H1 (cell line): ENCODE results near the gene IL5. TPM values are rescaled to one million over a fixed set of nuclear protein-coding genes. Genes with fewer than 3 reads are reported as not detected.
A peak's percentile ranks its signal among the peaks of the same experiment; 100 is the strongest.

ENCODE experiments used
- CTCF ChIA-PET: fragments of 300-600 bp; sonication (Branson Sonifier 250); formaldehyde crosslinking; loops from one replicate; lab custom pipeline; 2021; ENCODE audit not compliant: partially characterized antibody; lab: Charles Lee
- POLR2A ChIA-PET: fragments of 300-600 bp; sonication (Branson Sonifier 250); formaldehyde crosslinking; loops from one replicate; lab custom pipeline; 2021; ENCODE audit warnings: inconsistent platforms; ENCODE audit not compliant: partially characterized antibody; lab: Charles Lee
- DNase-seq, 2 experiments: peaks; one replicate each; pipeline versions ENCODE4 v3.0.0 to v3.0.0-alpha.2; 2010 to 2022; ENCODE audit warnings: low spot score in 2 of 2, low read depth in 1 of 2, mixed read lengths in 1 of 2
- FAIRE-seq: peaks from 2 replicates; lab custom pipeline; 2011; peaks lifted over from hg19 to GRCh38; lab: Jason Lieb, UNC
- H2AFZ ChIP-seq: 2 replicates; pipeline ENCODE4 v1.8.1; 2012; ENCODE audit warnings: low read length, inconsistent platforms
- H2AK5ac ChIP-seq: 2 replicates; pipeline ENCODE4 v1.6.1; 2013; ENCODE audit warnings: low read depth, low read length
- H2BK120ac ChIP-seq: replicated peaks from 2 replicates; pipeline ENCODE3; 2013; ENCODE audit warnings: low read depth, low read length, inconsistent platforms
- H2BK12ac ChIP-seq: 2 replicates; pipeline ENCODE4 v1.6.1; 2013; ENCODE audit warnings: low read depth, low read length
- H2BK15ac ChIP-seq: 2 replicates; pipeline ENCODE4 v1.6.1; 2013; ENCODE audit warnings: low read length
- H2BK20ac ChIP-seq: 2 replicates; pipeline ENCODE4 v1.6.1; 2013; ENCODE audit warnings: low read length
- H2BK5ac ChIP-seq: 2 replicates; pipeline ENCODE4 v1.6.1; 2013; ENCODE audit warnings: low read depth, low read length
- H3K14ac ChIP-seq: 2 replicates; pipeline ENCODE4 v1.6.1; 2013; ENCODE audit warnings: inconsistent platforms; ENCODE audit not compliant: insufficient read length
- H3K18ac ChIP-seq: 2 replicates; pipeline ENCODE4 v1.6.1; 2013; ENCODE audit warnings: low read length; ENCODE audit errors: extremely low read depth
- H3K23ac ChIP-seq: 2 replicates; pipeline ENCODE4 v1.6.1; 2013; ENCODE audit warnings: inconsistent platforms; ENCODE audit not compliant: insufficient read length
- H3K23me2 ChIP-seq: 2 replicates; pipeline ENCODE4 v1.6.1; 2013; ENCODE audit warnings: low read depth, low read length
- H3K27ac ChIP-seq: 2 replicates; pipeline ENCODE4 v1.6.1; 2011; ENCODE audit warnings: low read depth, low read length, inconsistent platforms
- H3K27me3 ChIP-seq, 4 experiments: replicated peaks in 1 of 4; 1 replicate in 1 of 4; 2 replicates in 3 of 4; pipeline versions ENCODE4 v1.6.1 to v1.8.1; 2011 to 2013; ENCODE audit warnings: low read length in 3 of 4, mild to moderate bottlenecking in 3 of 4, inconsistent platforms in 2 of 4, mixed read lengths in 2 of 4, moderate library complexity in 1 of 4; ENCODE audit not compliant: control insufficient read depth in 3 of 4, insufficient read depth in 3 of 4; ENCODE audit errors: extremely low read depth in 1 of 4
- H3K36me3 ChIP-seq, 4 experiments: 2 replicates each; pipeline versions ENCODE4 v1.6.1 to v1.8.1; 2011 to 2013; ENCODE audit warnings: mild to moderate bottlenecking in 4 of 4, low read length in 3 of 4, moderate library complexity in 2 of 4, control low read depth in 1 of 4, inconsistent platforms in 1 of 4; ENCODE audit not compliant: insufficient read depth in 4 of 4, control insufficient read depth in 2 of 4
- H3K4ac ChIP-seq: replicated peaks from 2 replicates; pipeline ENCODE3; 2013; ENCODE audit warnings: low read length, low read depth, mixed read lengths, inconsistent platforms; ENCODE audit not compliant: insufficient read length
- H3K4me1 ChIP-seq, 4 experiments: replicated peaks in 1 of 4; 1 replicate in 1 of 4; 2 replicates in 3 of 4; pipeline versions ENCODE4 v1.6.1 to v1.8.1; 2011 to 2013; ENCODE audit warnings: low read length in 3 of 4, inconsistent platforms in 2 of 4, mixed read lengths in 1 of 4; ENCODE audit not compliant: insufficient read depth in 4 of 4, control insufficient read depth in 3 of 4
- H3K4me2 ChIP-seq, 2 experiments: 2 replicates each; pipeline versions ENCODE4 v1.6.1 to v1.8.1; 2011 to 2013; ENCODE audit warnings: low read depth in 2 of 2, low read length in 2 of 2, control low read depth in 1 of 2, inconsistent platforms in 1 of 2, mild to moderate bottlenecking in 1 of 2; ENCODE audit not compliant: insufficient read depth in 1 of 2
- H3K4me3 ChIP-seq, 4 experiments: fragments of 200-600, 300-600 bp in 1 of 4; sonication (generic), shearing (Covaris generic), sonication (Bioruptor Twin) in 1 of 4; 2 replicates each; pipeline versions ENCODE4 v1.5.1 to v1.8.1; 2011 to 2016; ENCODE audit warnings: low read length in 4 of 4, low read depth in 3 of 4, control low read depth in 2 of 4, inconsistent platforms in 2 of 4, mild to moderate bottlenecking in 2 of 4, mixed read lengths in 1 of 4, moderate library complexity in 1 of 4; ENCODE audit not compliant: insufficient read depth in 2 of 4; ENCODE audit errors: extremely low read depth in 1 of 4
- H3K56ac ChIP-seq: replicated peaks from 2 replicates; pipeline ENCODE3; 2013; ENCODE audit warnings: low read depth, mild to moderate bottlenecking, mixed read lengths, low read length, inconsistent platforms; ENCODE audit not compliant: insufficient read length
- H3K79me1 ChIP-seq: 2 replicates; pipeline ENCODE4 v1.6.1; 2013; ENCODE audit warnings: low read depth, low read length, control low read depth
- H3K79me2 ChIP-seq, 2 experiments: 2 replicates each; pipeline versions ENCODE4 v1.6.1 to v1.8.1; 2012 to 2013; ENCODE audit warnings: low read length in 2 of 2, mild to moderate bottlenecking in 2 of 2, inconsistent platforms in 1 of 2; ENCODE audit not compliant: insufficient read depth in 2 of 2, control insufficient read depth in 1 of 2
- H3K9ac ChIP-seq, 4 experiments: replicated peaks in 1 of 4; 1 replicate in 1 of 4; 2 replicates in 3 of 4; pipeline versions ENCODE4 v1.6.1 to v1.8.1; 2011 to 2013; ENCODE audit warnings: low read depth in 3 of 4, low read length in 3 of 4, control low read depth in 2 of 4, mild to moderate bottlenecking in 2 of 4, moderate library complexity in 2 of 4, inconsistent platforms in 1 of 4; ENCODE audit errors: extremely low read depth in 1 of 4
- H3K9me3 ChIP-seq, 2 experiments: 2 replicates each; pipeline versions ENCODE4 v1.6.1 to v1.8.1; 2012 to 2013; ENCODE audit warnings: mild to moderate bottlenecking in 2 of 2, moderate library complexity in 2 of 2, control low read depth in 1 of 2, inconsistent platforms in 1 of 2, low read depth in 1 of 2, low read length in 1 of 2, mixed read lengths in 1 of 2; ENCODE audit not compliant: insufficient read depth in 2 of 2
- H4K20me1 ChIP-seq, 2 experiments: replicated peaks in 1 of 2; 2 replicates each; pipeline versions ENCODE3 to v1.8.1; 2011 to 2013; ENCODE audit warnings: inconsistent platforms in 2 of 2, low read length in 2 of 2, mild to moderate bottlenecking in 1 of 2; ENCODE audit not compliant: insufficient read depth in 2 of 2, control insufficient read depth in 1 of 2
- H4K5ac ChIP-seq: 2 replicates; pipeline ENCODE4 v1.6.1; 2013; ENCODE audit warnings: low read length, low read depth, mixed read lengths, inconsistent platforms; ENCODE audit not compliant: insufficient read length
- H4K8ac ChIP-seq: 2 replicates; pipeline ENCODE4 v1.8.0; 2013; ENCODE audit warnings: mild to moderate bottlenecking, moderate library complexity, low read length, inconsistent platforms; ENCODE audit not compliant: insufficient read depth; ENCODE audit errors: extremely low read depth
- H4K91ac ChIP-seq: replicated peaks from 2 replicates; pipeline ENCODE3; 2013; ENCODE audit warnings: low read length, mixed read lengths, inconsistent platforms; ENCODE audit not compliant: insufficient read length
- CREB1 ChIP-seq: IDR thresholded peaks from 2 replicates; pipeline ENCODE4 v1.6.1; 2012; ENCODE audit warnings: inconsistent platforms
- KDM5A ChIP-seq: fragments of 200-600 bp; IDR thresholded peaks from 2 replicates; pipeline ENCODE4 v1.7.1; 2012; ENCODE audit warnings: mild to moderate bottlenecking, low read length, inconsistent platforms, mixed read lengths
- MAX ChIP-seq: IDR thresholded peaks from 2 replicates; pipeline ENCODE4 v1.6.1; 2012; ENCODE audit warnings: inconsistent platforms
- SP4 ChIP-seq: IDR thresholded peaks from 2 replicates; pipeline ENCODE4 v1.6.1; 2012; ENCODE audit warnings: low read length, inconsistent platforms
- WGBS, 2 experiments: shearing (Covaris generic) in 1 of 2; methylation state at CpG; one replicate each; pipeline versions ENCODE4 v1.1.6 to v1.1.7; 2013 to 2015; ENCODE audit warnings: low lambda C conversion rate in 2 of 2, mixed read lengths in 2 of 2, inconsistent platforms in 1 of 2, low coverage in 1 of 2, missing lambda C conversion rate in 1 of 2; ENCODE audit not compliant: insufficient replicate concordance in 2 of 2, insufficient coverage in 1 of 2, insufficient read length in 1 of 2; ENCODE audit errors: extremely low coverage in 1 of 2, missing lambda C conversion rate in 1 of 2; 5-methylcytosine and 5-hydroxymethylcytosine counted together
- polyA plus RNA-seq, 7 experiments: library from polyadenylated mRNA; depleted of rRNA in 3 of 7; stranded (reverse) in 5 of 7; unstranded in 2 of 7; fragments of >200 nt in 5 of 7; fragments of 200-250 nt in 2 of 7; gene quantifications; 1 replicate in 5 of 7; 2 replicates in 1 of 7; 4 replicates in 1 of 7; pipeline versions ENCODE4 v1.2.1 to v1.2.3, GENCODE V29; 2011 to 2013; ENCODE audit warnings: missing spikeins in 2 of 7, mixed read lengths in 2 of 7
- total RNA-seq: library from RNA; stranded (reverse); fragmentation: NEBNext Ultra II Directional; extraction: Animal tissue kit (Norgen Biotek cat#: 25700); gene quantifications from 2 replicates; pipeline ENCODE4 v1.2.1, GENCODE V29; 2021

IL5 gene
- total and polyA plus RNA-seq, 2 of the 8 experiments (the other 6 are each of a cell fraction or from before 2014, with no cell fraction given), result not detected

GRCh38 chr5:132557478-132558172 lies 14.3 kb upstream of the IL5 start:
- no peaks in the 10 kb centered on the region for H4K20me1 ChIP-seq
- peak overlapping the region; percentile 43 to 88 (median 78) for H3K9ac ChIP-seq
- no peak overlapping the region for H4K91ac ChIP-seq
- 0 out of 2 replicates have a peak overlapping the region, but pooled peaks have one; percentile 79 for H3K18ac ChIP-seq
- no peak for DNase-seq
- H3K36me3 ChIP-seq, result peaks cover 0 to 26% (median 6%) of the 10 kb centered on the region in 4 experiments; a peak in 3 of 8 replicates
- no peaks in the 10 kb centered on the region for H3K9me3 ChIP-seq
- H2AFZ ChIP-seq, result peak overlapping the region; percentile 21; the same call in 1 of the 2 replicates
- H3K27ac ChIP-seq, result 0 out of 2 replicates have a peak overlapping the region, but pooled peaks have one; percentile 69
- WGBS, 2 experiments, result 15% methylated on average over 15 of the region's 15 CpGs; no CpG with 5 or more reads in 1 of the 2 experiments
- H3K4ac ChIP-seq, result no peak overlapping the region
- CTCF ChIA-PET, result no interaction called here
- no peak overlapping the region; the same call in 1 of the 2 replicates for H2BK12ac ChIP-seq
- H3K27me3 ChIP-seq, result no peaks in the 10 kb centered on the region
- no peak overlapping the region for H3K23ac ChIP-seq
- H2AK5ac ChIP-seq, result no peak overlapping the region
- H3K79me1 ChIP-seq, result no peaks in the 10 kb centered on the region
- peaks cover 0 to 2% (median 0%) of the 10 kb centered on the region in 4 experiments; a peak in 3 of 7 replicates for H3K4me1 ChIP-seq
- POLR2A ChIA-PET, result interaction anchor here (0.6 to 1.4 kb wide), 5 partner anchors 13 to 108 kb away, joined by 3 to 5 read pairs (median 3); no protein-coding TSS in a partner anchor
- H3K23me2 ChIP-seq, result peaks cover 9% of the 10 kb centered on the region
- H4K8ac ChIP-seq, result no peak overlapping the region; the same call in 1 of the 2 replicates
- no peak for FAIRE-seq
- H2BK15ac ChIP-seq, result no peak overlapping the region
- no peak overlapping the region for H2BK120ac ChIP-seq
- no peak overlapping the region for H2BK20ac ChIP-seq
- H3K56ac ChIP-seq, result no peak overlapping the region
- H2BK5ac ChIP-seq, result 0 out of 2 replicates have a peak overlapping the region, but pooled peaks have one; percentile 85
- H3K14ac ChIP-seq, result no peak overlapping the region
- TF ChIP-seq MAX (no peak), SP4 (no peak), CREB1 (no peak), KDM5A (no peak)
- no peak overlapping the region for H4K5ac ChIP-seq
- H3K4me2 ChIP-seq, result peak overlapping the region; percentile 78 to 85
- H3K79me2 ChIP-seq, result peaks cover 0 to 11% of the 10 kb centered on the region in 2 experiments; a peak in 2 of 4 replicates
- peak overlapping the region; percentile 65 to 78 (median 76) for H3K4me3 ChIP-seq
